KMS-11 (cell line): Measurements from ENCODE around the gene ZNF827.

Source experiments
- H2AFZ ChIP-seq: fragments of 200-600 bp; sonication (generic); 2 replicates; pipeline ENCODE4 v1.6.1; 2016; ENCODE audit warnings: antibody characterized with exemption, mixed run types, low read depth
- H3K27ac ChIP-seq: fragments of 200-600 bp; sonication (generic); 2 replicates; pipeline ENCODE4 v1.6.1; 2016; ENCODE audit warnings: mild to moderate bottlenecking, mixed run types
- H3K27me3 ChIP-seq: fragments of 200-600 bp; sonication (generic); 2 replicates; pipeline ENCODE4 v1.6.1; 2017; ENCODE audit warnings: mild to moderate bottlenecking, low read depth, mixed run types, moderate library complexity; ENCODE audit not compliant: insufficient read depth
- H3K36me3 ChIP-seq: fragments of 200-600 bp; sonication (generic); 2 replicates; pipeline ENCODE4 v1.6.1; 2017; ENCODE audit warnings: mild to moderate bottlenecking, mixed run types; ENCODE audit not compliant: insufficient read depth
- H3K4me1 ChIP-seq: fragments of 200-600 bp; sonication (generic); 2 replicates; pipeline ENCODE4 v1.6.1; 2016; ENCODE audit warnings: mild to moderate bottlenecking, low read depth, mixed run types; ENCODE audit not compliant: poor library complexity, severe bottlenecking
- H3K4me2 ChIP-seq: fragments of 200-600 bp; sonication (generic); 2 replicates; pipeline ENCODE4 v1.7.0; 2016; ENCODE audit warnings: mild to moderate bottlenecking, mixed run types
- H3K4me3 ChIP-seq: fragments of 200-600 bp; sonication (generic); IDR thresholded peaks from 2 replicates; pipeline ENCODE4 v1.6.1; 2017; ENCODE audit warnings: low read depth, low read length, mixed read lengths; ENCODE audit not compliant: insufficient read depth
- H3K79me2 ChIP-seq: fragments of 200-600 bp; sonication (generic); 2 replicates; pipeline ENCODE4 v1.6.1; 2016; ENCODE audit warnings: low read depth, mixed run types; ENCODE audit not compliant: insufficient read depth
- H3K9ac ChIP-seq: fragments of 200-600 bp; sonication (generic); 2 replicates; pipeline ENCODE4 v1.6.1; 2016; ENCODE audit warnings: mild to moderate bottlenecking, mixed run types
- H4K20me1 ChIP-seq: fragments of 200-600 bp; sonication (generic); 2 replicates; pipeline ENCODE4 v1.6.1; 2016; ENCODE audit warnings: mild to moderate bottlenecking, mixed run types; ENCODE audit not compliant: insufficient read depth
- TF ChIP-seq, protein P1 (sequence below): fragments of 200-600 bp; sonication (generic); conservative IDR thresholded peaks from 2 replicates; pipeline ENCODE4 v1.6.1; 2017; ENCODE audit warnings: low read depth, mild to moderate bottlenecking, antibody characterized with exemption, low read length, moderate library complexity, mixed read lengths

ZNF827 gene

DNA sequence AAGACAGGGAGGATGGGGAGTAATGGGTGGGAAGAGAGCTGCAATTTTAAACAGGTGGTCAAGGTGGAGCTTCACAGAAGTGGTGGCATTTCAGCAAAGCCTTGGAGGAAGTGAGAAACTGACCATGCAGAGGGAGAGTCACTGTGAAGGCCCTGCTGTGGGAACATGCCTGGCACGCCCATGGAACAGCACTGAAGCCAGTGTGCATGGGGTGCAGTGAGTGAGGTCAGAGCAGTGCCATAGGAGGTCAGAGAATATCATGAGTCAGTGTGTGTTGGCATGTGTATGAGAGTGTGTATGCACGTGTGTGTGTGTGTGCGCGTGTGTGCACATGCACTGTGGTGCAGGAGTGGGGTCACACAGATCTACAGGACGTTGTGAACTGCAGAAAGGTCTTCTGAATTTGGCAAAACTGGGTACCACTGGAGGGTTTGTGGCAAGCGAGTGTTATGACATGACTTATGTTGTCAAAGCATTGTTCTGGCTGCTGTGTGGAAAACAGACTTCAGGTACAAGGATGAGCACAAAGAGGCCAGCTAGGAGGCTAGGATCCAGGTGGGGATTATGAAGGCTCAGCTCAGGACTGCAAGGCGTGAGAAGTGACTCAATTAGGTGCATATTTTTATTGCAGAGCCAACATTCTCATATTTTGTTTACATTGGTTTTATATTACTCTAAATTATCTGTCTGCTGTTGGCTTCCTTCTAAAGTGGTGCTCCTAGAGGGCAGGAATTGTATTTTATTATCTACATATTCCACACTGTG, 34.0 kb downstream of the ZNF827 start:
- Histone ChIP-seq H3K9ac (no peak overlapping the region), H3K4me2 (no peak overlapping the region), H3K36me3 (no peaks in the 10 kb centered on the region), H3K79me2 (peaks cover 7% of the 10 kb centered on the region; the same call in 1 of the 2 replicates), H3K4me1 (no peaks in the 10 kb centered on the region), H2AFZ (no peak overlapping the region), H3K27me3 (no peaks in the 10 kb centered on the region), H4K20me1 (no peaks in the 10 kb centered on the region), H3K27ac (no peak overlapping the region), H3K4me3 (no peak overlapping the region)
- TF ChIP-seq, protein P1, sequence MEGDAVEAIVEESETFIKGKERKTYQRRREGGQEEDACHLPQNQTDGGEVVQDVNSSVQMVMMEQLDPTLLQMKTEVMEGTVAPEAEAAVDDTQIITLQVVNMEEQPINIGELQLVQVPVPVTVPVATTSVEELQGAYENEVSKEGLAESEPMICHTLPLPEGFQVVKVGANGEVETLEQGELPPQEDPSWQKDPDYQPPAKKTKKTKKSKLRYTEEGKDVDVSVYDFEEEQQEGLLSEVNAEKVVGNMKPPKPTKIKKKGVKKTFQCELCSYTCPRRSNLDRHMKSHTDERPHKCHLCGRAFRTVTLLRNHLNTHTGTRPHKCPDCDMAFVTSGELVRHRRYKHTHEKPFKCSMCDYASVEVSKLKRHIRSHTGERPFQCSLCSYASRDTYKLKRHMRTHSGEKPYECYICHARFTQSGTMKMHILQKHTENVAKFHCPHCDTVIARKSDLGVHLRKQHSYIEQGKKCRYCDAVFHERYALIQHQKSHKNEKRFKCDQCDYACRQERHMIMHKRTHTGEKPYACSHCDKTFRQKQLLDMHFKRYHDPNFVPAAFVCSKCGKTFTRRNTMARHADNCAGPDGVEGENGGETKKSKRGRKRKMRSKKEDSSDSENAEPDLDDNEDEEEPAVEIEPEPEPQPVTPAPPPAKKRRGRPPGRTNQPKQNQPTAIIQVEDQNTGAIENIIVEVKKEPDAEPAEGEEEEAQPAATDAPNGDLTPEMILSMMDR, result no peak

GRCh38 chr4:145902522-145902921, 36.1 kb downstream of the ZNF827 start:
- no peaks in the 10 kb centered on the region for H3K4me1 ChIP-seq
- H4K20me1 ChIP-seq, result no peaks in the 10 kb centered on the region
- H2AFZ ChIP-seq, result no peak overlapping the region
- no peak overlapping the region for H3K9ac ChIP-seq
- H3K4me3 ChIP-seq, result no peak overlapping the region
- TF ChIP-seq, protein P1, result no peak
- no peaks in the 10 kb centered on the region for H3K27me3 ChIP-seq
- no peak overlapping the region for H3K27ac ChIP-seq
- H3K79me2 ChIP-seq, result 0 out of 2 replicates have a peak, but pooled peaks cover 7% of the 10 kb centered on the region
- no peak overlapping the region for H3K4me2 ChIP-seq
- no peaks in the 10 kb centered on the region for H3K36me3 ChIP-seq

GRCh38 chr4:145899886-145900460, 38.6 kb downstream of the ZNF827 start:
- Histone ChIP-seq H3K36me3 (no peaks in the 10 kb centered on the region), H3K4me2 (no peak overlapping the region), H3K79me2 (no peaks in the 10 kb centered on the region), H3K27ac (no peak overlapping the region), H3K4me1 (no peaks in the 10 kb centered on the region), H4K20me1 (no peaks in the 10 kb centered on the region), H2AFZ (no peak overlapping the region), H3K9ac (no peak overlapping the region), H3K4me3 (no peak overlapping the region), H3K27me3 (no peaks in the 10 kb centered on the region)
- TF ChIP-seq, protein P1, result no peak

- Histone ChIP-seq H3K79me2 (no peaks in the 10 kb centered on the region), H3K36me3 (no peaks in the 10 kb centered on the region)
These were observed 39.6 kb downstream of the ZNF827 start for GRCh38 chr4:145898926-145899531.

More at GRCh38 chr4:145898926-145899531, 39.6 kb downstream of the ZNF827 start:
- H3K9ac ChIP-seq, result no peak overlapping the region
- H2AFZ ChIP-seq, result no peak overlapping the region
- H3K27me3 ChIP-seq, result no peaks in the 10 kb centered on the region
- H3K4me3 ChIP-seq, result no peak overlapping the region
- H4K20me1 ChIP-seq, result no peaks in the 10 kb centered on the region
- TF ChIP-seq, protein P1, result no peak
- no peaks in the 10 kb centered on the region for H3K4me1 ChIP-seq
- no peak overlapping the region for H3K27ac ChIP-seq
- H3K4me2 ChIP-seq, result no peak overlapping the region
